HEK293 (cell line): ENCODE results near the gene MAN2B1.

Experiments used
- GLI4 ChIP-seq: fragments of 450-650 bp; formaldehyde crosslinking; IDR thresholded peaks from 2 replicates; pipeline ENCODE4 v1.5.1; 2016; ENCODE audit warnings: missing biosample characterization, missing genetic modification characterization
- HOXC10 ChIP-seq: sonication (generic); formaldehyde crosslinking; IDR thresholded peaks from 2 replicates; pipeline ENCODE4 v1.8.1; 2023; ENCODE audit warnings: mild to moderate bottlenecking, missing genetic modification reagents
- KLF9 ChIP-seq: fragments of 450-650 bp; formaldehyde crosslinking; IDR thresholded peaks from 2 replicates; pipeline ENCODE4 v1.5.1; 2016; ENCODE audit warnings: missing biosample characterization, missing genetic modification characterization, low read depth
- PRDM1 ChIP-seq: fragments of 450-650 bp; formaldehyde crosslinking; IDR thresholded peaks from 2 replicates; pipeline ENCODE4; 2016; ENCODE audit warnings: missing biosample characterization, missing genetic modification characterization
- ZBTB17 ChIP-seq: fragments of 450-650 bp; formaldehyde crosslinking; IDR thresholded peaks from 2 replicates; pipeline ENCODE4 v1.5.1; 2016; ENCODE audit warnings: missing biosample characterization, missing genetic modification characterization
- ZBTB8A ChIP-seq: fragments of 450-650 bp; formaldehyde crosslinking; IDR thresholded peaks from 2 replicates; pipeline ENCODE4 v1.5.1; 2016; ENCODE audit warnings: missing biosample characterization, missing genetic modification characterization
- ZFHX2 ChIP-seq: fragments of 450-650 bp; formaldehyde crosslinking; conservative IDR thresholded peaks from 2 replicates; pipeline ENCODE4 v1.5.1; 2016; ENCODE audit warnings: missing biosample characterization, missing genetic modification characterization
- ZNF121 ChIP-seq: fragments of 450-650 bp; formaldehyde crosslinking; IDR thresholded peaks from 2 replicates; pipeline ENCODE4 v1.5.1; 2016; ENCODE audit warnings: missing biosample characterization, missing genetic modification characterization
- ZNF19 ChIP-seq: fragments of 450-650 bp; formaldehyde crosslinking; IDR thresholded peaks from 2 replicates; pipeline ENCODE4; 2016; ENCODE audit warnings: missing biosample characterization, missing genetic modification characterization, low read depth
- ZNF302 ChIP-seq: fragments of 450-650 bp; formaldehyde crosslinking; IDR thresholded peaks from 2 replicates; pipeline ENCODE4 v1.5.1; 2016; ENCODE audit warnings: missing biosample characterization, missing genetic modification characterization, low read depth
- ZNF341 ChIP-seq: fragments of 450-650 bp; formaldehyde crosslinking; IDR thresholded peaks from 2 replicates; pipeline ENCODE4; 2016; ENCODE audit warnings: low read depth, missing biosample characterization, missing genetic modification characterization
- ZNF549 ChIP-seq: fragments of 450-650 bp; IDR thresholded peaks from 2 replicates; pipeline ENCODE4 v1.5.1; 2018; ENCODE audit warnings: missing biosample characterization, missing genetic modification characterization, mild to moderate bottlenecking, inconsistent platforms, moderate library complexity
- ZNF555 ChIP-seq: fragments of 450-650 bp; formaldehyde crosslinking; conservative IDR thresholded peaks from 2 replicates; pipeline ENCODE4 v1.5.1; 2017; ENCODE audit warnings: missing biosample characterization, mild to moderate bottlenecking, missing genetic modification characterization, inconsistent platforms
- ZNF596 ChIP-seq: fragments of 450-650 bp; IDR thresholded peaks from 2 replicates; pipeline ENCODE4 v1.5.0; 2018; ENCODE audit warnings: missing biosample characterization, mild to moderate bottlenecking, missing genetic modification characterization, moderate library complexity
- ZNF623 ChIP-seq: fragments of 450-650 bp; formaldehyde crosslinking; IDR thresholded peaks from 2 replicates; pipeline ENCODE4 v1.5.1; 2016; ENCODE audit warnings: missing biosample characterization, missing genetic modification characterization
- ZNF768 ChIP-seq: fragments of 450-650 bp; formaldehyde crosslinking; IDR thresholded peaks from 2 replicates; pipeline ENCODE4 v1.5.1; 2018; ENCODE audit warnings: missing biosample characterization, mild to moderate bottlenecking, missing genetic modification characterization
- ZNF830 ChIP-seq: fragments of 450-650 bp; IDR thresholded peaks from 2 replicates; pipeline ENCODE4 v1.5.0; 2018; ENCODE audit warnings: missing biosample characterization, missing genetic modification characterization, low read depth, mild to moderate bottlenecking, moderate library complexity
- TF ChIP-seq, protein P1 (sequence below): fragments of 450-650 bp; formaldehyde crosslinking; IDR thresholded peaks from 2 replicates; pipeline ENCODE4 v1.5.1; 2016; ENCODE audit warnings: missing biosample characterization, missing genetic modification characterization, borderline replicate concordance
- TF ChIP-seq, protein P2 (sequence below): fragments of 450-650 bp; formaldehyde crosslinking; IDR thresholded peaks from 2 replicates; pipeline ENCODE4 v1.5.1; 2016; ENCODE audit warnings: missing biosample characterization, missing genetic modification characterization
- TF ChIP-seq, protein P3 (sequence below): fragments of 450-650 bp; formaldehyde crosslinking; IDR thresholded peaks from 2 replicates; pipeline ENCODE4 v1.5.1; 2016; ENCODE audit warnings: missing biosample characterization, missing genetic modification characterization
- TF ChIP-seq, protein P4 (sequence below): fragments of 450-650 bp; formaldehyde crosslinking; IDR thresholded peaks from 2 replicates; pipeline ENCODE4 v1.5.1; 2017; ENCODE audit warnings: missing biosample characterization, missing genetic modification characterization
- TF ChIP-seq, protein P5 (sequence below): fragments of 450-650 bp; formaldehyde crosslinking; IDR thresholded peaks from 2 replicates; pipeline ENCODE4 v1.5.1; 2016; ENCODE audit warnings: missing biosample characterization, missing genetic modification characterization
- TF ChIP-seq, protein P6 (sequence below): fragments of 450-650 bp; formaldehyde crosslinking; IDR thresholded peaks from 2 replicates; pipeline ENCODE4 v1.5.1; 2016; ENCODE audit warnings: missing biosample characterization, missing genetic modification characterization, low read depth
- TF ChIP-seq, protein P7 (sequence below): fragments of 450-650 bp; formaldehyde crosslinking; IDR thresholded peaks from 2 replicates; pipeline ENCODE4 v1.5.1; 2017; ENCODE audit warnings: missing biosample characterization, missing genetic modification characterization

The MAN2B1 gene

DNA sequence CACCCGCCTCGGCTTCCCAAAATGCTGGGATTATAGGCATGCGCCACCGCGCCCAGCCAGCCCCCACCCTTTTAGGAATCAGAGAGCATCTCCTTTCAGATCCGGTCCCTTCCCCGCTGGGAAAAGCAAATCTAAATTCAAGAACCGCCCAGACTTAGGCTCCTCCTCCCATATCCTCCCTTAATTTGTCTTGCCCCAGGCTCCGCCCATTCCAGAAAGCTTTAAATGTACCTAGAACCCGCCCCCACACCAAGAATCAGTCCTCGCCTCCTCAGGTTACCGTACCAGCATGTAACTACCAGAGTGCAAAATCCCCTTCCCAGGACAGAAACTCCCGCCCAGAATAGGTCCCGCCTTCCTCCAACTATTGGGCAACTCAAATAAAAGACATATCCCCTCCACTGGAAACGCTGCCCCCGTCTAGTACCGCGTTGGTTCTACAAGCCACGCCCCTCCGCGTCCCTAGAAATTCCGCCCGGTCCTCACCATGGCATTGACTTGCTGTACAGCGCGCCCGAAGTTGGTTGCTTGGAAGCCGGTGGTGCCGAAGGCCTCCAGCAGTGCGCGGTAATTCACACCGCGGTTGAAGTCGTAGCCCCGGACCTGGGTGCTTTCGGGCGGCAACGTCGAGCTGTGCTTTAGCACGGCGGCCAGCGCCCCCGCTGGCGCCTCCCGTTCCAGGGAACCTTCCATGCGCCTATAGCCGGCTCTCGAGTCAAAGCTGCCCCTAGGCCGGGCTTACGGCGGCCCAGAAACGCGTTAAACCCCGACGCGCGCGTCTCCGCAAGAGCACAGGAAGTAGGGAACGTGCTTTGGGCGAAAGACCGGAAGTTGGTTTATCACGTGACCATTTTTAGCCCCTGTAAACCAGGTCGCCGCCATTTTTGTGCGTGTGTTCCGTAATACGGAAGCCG, 14.8 kb upstream of the MAN2B1 start, which contains the start of gene DHPS (continued):
- TF ChIP-seq, protein P1, sequence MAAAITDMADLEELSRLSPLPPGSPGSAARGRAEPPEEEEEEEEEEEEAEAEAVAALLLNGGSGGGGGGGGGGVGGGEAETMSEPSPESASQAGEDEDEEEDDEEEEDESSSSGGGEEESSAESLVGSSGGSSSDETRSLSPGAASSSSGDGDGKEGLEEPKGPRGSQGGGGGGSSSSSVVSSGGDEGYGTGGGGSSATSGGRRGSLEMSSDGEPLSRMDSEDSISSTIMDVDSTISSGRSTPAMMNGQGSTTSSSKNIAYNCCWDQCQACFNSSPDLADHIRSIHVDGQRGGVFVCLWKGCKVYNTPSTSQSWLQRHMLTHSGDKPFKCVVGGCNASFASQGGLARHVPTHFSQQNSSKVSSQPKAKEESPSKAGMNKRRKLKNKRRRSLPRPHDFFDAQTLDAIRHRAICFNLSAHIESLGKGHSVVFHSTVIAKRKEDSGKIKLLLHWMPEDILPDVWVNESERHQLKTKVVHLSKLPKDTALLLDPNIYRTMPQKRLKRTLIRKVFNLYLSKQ (tag by site-specific recombination): no peak
- no peak for TF ChIP-seq ZNF596 (tag by site-specific recombination)
- TF ChIP-seq GLI4 (tag by site-specific recombination): no peak
- TF ChIP-seq ZNF121 (tag by site-specific recombination): no peak
- no peak for TF ChIP-seq ZNF302 (tag by site-specific recombination)
- no peak for TF ChIP-seq ZNF768 (tag by site-specific recombination)
- no peak for TF ChIP-seq HOXC10 (CRISPR knock-in tag)
- peak; percentile 88 for TF ChIP-seq KLF9 (tag by site-specific recombination)
- no peak; the same call in 1 of the 2 replicates for TF ChIP-seq ZNF623
- no peak for TF ChIP-seq ZNF555 (tag by site-specific recombination)
- peak; percentile 60 for TF ChIP-seq ZFHX2 (tag by site-specific recombination)
- TF ChIP-seq PRDM1 (tag by site-specific recombination): no peak
- peak; percentile 82 for TF ChIP-seq ZBTB8A (tag by site-specific recombination)
- no peak for TF ChIP-seq ZNF830 (tag by site-specific recombination)
- TF ChIP-seq ZNF19: no peak
- TF ChIP-seq, protein P2, sequence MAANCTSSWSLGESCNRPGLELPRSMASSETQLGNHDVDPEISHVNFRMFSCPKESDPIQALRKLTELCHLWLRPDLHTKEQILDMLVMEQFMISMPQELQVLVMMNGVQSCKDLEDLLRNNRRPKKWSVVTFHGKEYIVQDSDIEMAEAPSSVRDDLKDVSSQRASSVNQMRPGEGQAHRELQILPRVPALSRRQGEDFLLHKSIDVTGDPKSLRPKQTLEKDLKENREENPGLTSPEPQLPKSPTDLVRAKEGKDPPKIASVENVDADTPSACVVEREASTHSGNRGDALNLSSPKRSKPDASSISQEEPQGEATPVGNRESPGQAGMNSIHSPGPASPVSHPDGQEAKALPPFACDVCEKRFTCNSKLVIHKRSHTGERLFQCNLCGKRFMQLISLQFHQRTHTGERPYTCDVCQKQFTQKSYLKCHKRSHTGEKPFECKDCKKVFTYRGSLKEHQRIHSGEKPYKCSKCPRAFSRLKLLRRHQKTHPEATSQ (tag by site-specific recombination): peak; percentile 48; the same call in 1 of the 2 replicates
- TF ChIP-seq, protein P3, sequence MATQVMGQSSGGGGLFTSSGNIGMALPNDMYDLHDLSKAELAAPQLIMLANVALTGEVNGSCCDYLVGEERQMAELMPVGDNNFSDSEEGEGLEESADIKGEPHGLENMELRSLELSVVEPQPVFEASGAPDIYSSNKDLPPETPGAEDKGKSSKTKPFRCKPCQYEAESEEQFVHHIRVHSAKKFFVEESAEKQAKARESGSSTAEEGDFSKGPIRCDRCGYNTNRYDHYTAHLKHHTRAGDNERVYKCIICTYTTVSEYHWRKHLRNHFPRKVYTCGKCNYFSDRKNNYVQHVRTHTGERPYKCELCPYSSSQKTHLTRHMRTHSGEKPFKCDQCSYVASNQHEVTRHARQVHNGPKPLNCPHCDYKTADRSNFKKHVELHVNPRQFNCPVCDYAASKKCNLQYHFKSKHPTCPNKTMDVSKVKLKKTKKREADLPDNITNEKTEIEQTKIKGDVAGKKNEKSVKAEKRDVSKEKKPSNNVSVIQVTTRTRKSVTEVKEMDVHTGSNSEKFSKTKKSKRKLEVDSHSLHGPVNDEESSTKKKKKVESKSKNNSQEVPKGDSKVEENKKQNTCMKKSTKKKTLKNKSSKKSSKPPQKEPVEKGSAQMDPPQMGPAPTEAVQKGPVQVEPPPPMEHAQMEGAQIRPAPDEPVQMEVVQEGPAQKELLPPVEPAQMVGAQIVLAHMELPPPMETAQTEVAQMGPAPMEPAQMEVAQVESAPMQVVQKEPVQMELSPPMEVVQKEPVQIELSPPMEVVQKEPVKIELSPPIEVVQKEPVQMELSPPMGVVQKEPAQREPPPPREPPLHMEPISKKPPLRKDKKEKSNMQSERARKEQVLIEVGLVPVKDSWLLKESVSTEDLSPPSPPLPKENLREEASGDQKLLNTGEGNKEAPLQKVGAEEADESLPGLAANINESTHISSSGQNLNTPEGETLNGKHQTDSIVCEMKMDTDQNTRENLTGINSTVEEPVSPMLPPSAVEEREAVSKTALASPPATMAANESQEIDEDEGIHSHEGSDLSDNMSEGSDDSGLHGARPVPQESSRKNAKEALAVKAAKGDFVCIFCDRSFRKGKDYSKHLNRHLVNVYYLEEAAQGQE (tag by site-specific recombination): 0 out of 2 replicates have a peak, but pooled peaks have one; percentile 47
- TF ChIP-seq ZNF341 (tag by site-specific recombination): peak; percentile 71
- TF ChIP-seq, protein P4, sequence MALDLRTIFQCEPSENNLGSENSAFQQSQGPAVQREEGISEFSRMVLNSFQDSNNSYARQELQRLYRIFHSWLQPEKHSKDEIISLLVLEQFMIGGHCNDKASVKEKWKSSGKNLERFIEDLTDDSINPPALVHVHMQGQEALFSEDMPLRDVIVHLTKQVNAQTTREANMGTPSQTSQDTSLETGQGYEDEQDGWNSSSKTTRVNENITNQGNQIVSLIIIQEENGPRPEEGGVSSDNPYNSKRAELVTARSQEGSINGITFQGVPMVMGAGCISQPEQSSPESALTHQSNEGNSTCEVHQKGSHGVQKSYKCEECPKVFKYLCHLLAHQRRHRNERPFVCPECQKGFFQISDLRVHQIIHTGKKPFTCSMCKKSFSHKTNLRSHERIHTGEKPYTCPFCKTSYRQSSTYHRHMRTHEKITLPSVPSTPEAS (tag by site-specific recombination): peak; percentile 54; the same call in 1 of the 2 replicates
- TF ChIP-seq, protein P5, sequence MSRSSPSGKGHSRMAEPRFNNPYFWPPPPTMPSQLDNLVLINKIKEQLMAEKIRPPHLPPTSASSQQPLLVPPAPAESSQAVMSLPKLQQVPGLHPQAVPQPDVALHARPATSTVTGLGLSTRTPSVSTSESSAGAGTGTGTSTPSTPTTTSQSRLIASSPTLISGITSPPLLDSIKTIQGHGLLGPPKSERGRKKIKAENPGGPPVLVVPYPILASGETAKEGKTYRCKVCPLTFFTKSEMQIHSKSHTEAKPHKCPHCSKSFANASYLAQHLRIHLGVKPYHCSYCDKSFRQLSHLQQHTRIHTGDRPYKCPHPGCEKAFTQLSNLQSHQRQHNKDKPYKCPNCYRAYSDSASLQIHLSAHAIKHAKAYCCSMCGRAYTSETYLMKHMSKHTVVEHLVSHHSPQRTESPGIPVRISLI: no peak
- TF ChIP-seq, protein P6, sequence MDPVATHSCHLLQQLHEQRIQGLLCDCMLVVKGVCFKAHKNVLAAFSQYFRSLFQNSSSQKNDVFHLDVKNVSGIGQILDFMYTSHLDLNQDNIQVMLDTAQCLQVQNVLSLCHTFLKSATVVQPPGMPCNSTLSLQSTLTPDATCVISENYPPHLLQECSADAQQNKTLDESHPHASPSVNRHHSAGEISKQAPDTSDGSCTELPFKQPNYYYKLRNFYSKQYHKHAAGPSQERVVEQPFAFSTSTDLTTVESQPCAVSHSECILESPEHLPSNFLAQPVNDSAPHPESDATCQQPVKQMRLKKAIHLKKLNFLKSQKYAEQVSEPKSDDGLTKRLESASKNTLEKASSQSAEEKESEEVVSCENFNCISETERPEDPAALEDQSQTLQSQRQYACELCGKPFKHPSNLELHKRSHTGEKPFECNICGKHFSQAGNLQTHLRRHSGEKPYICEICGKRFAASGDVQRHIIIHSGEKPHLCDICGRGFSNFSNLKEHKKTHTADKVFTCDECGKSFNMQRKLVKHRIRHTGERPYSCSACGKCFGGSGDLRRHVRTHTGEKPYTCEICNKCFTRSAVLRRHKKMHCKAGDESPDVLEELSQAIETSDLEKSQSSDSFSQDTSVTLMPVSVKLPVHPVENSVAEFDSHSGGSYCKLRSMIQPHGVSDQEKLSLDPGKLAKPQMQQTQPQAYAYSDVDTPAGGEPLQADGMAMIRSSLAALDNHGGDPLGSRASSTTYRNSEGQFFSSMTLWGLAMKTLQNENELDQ (tag by site-specific recombination): no peak
- no peak for TF ChIP-seq ZNF549 (tag by site-specific recombination)
- TF ChIP-seq, protein P7, sequence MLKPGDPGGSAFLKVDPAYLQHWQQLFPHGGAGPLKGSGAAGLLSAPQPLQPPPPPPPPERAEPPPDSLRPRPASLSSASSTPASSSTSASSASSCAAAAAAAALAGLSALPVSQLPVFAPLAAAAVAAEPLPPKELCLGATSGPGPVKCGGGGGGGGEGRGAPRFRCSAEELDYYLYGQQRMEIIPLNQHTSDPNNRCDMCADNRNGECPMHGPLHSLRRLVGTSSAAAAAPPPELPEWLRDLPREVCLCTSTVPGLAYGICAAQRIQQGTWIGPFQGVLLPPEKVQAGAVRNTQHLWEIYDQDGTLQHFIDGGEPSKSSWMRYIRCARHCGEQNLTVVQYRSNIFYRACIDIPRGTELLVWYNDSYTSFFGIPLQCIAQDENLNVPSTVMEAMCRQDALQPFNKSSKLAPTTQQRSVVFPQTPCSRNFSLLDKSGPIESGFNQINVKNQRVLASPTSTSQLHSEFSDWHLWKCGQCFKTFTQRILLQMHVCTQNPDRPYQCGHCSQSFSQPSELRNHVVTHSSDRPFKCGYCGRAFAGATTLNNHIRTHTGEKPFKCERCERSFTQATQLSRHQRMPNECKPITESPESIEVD: no peak
- TF ChIP-seq ZBTB17 (tag by site-specific recombination): peak; percentile 52; the same call in 1 of the 2 replicates
